SKM-1 (cell line): ENCODE measurements around the gene CNTROB.

Experiments
- DNase-seq: peaks from one replicate; lab custom pipeline; 2025; ENCODE audit not compliant: unreplicated experiment; lab: John Stamatoyannopoulos, UW

CNTROB gene, protein sequence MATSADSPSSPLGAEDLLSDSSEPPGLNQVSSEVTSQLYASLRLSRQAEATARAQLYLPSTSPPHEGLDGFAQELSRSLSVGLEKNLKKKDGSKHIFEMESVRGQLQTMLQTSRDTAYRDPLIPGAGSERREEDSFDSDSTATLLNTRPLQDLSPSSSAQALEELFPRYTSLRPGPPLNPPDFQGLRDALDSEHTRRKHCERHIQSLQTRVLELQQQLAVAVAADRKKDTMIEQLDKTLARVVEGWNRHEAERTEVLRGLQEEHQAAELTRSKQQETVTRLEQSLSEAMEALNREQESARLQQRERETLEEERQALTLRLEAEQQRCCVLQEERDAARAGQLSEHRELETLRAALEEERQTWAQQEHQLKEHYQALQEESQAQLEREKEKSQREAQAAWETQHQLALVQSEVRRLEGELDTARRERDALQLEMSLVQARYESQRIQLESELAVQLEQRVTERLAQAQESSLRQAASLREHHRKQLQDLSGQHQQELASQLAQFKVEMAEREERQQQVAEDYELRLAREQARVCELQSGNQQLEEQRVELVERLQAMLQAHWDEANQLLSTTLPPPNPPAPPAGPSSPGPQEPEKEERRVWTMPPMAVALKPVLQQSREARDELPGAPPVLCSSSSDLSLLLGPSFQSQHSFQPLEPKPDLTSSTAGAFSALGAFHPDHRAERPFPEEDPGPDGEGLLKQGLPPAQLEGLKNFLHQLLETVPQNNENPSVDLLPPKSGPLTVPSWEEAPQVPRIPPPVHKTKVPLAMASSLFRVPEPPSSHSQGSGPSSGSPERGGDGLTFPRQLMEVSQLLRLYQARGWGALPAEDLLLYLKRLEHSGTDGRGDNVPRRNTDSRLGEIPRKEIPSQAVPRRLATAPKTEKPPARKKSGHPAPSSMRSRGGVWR

GRCh38 chr17:7931709-7932482 lies at the start of gene CNTROB, which contains the start of gene TRAPPC1:
TSS of gene CNTROB (plus strand) at chr17:7932206. CDS start at chr17:7933080, 874 bp downstream.
TSS of gene TRAPPC1 (minus strand) at chr17:7931946. CDS start at chr17:7931829, 117 bp downstream.
- peak; percentile 82 for DNase-seq

- no peak for DNase-seq
Observed at GRCh38 chr17:7882629-7883028, 49.4 kb upstream of the CNTROB start.

DNA sequence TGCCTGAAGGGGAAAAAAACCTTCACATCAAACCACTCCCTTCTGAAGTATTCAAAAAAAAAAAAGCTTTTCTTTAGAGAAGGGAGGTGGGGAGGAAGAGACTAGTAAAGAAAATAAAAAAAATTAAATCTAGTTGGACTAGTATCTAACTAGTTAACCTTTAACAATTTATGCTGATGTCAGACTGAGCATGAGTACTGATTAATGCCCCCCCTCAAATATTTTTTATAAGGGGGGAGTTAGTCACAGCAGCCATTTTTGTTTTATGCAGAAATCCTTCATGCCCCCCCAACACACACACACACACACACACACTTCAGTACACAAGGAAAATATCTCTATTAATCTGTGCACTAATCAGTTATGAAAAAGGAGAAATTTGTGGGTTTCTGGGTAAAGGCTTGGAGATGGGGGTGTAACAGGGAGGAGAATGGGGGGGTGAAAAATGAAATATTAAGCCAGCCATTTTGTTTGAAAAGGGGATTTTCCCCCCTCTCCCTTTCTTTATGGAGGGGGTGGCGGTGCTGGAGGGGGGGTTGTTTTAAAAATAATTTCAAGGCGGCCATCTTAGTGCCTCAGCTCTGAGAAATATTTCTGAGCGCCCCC lies 48.1 kb upstream of the CNTROB start:
- no peak for DNase-seq

GRCh38 chr17:7884581-7885366 lies 47.2 kb upstream of the CNTROB start:
- DNase-seq, result no peak

GRCh38 chr17:7885367-7886226 lies 46.4 kb upstream of the CNTROB start:
- no peak for DNase-seq

DNA sequence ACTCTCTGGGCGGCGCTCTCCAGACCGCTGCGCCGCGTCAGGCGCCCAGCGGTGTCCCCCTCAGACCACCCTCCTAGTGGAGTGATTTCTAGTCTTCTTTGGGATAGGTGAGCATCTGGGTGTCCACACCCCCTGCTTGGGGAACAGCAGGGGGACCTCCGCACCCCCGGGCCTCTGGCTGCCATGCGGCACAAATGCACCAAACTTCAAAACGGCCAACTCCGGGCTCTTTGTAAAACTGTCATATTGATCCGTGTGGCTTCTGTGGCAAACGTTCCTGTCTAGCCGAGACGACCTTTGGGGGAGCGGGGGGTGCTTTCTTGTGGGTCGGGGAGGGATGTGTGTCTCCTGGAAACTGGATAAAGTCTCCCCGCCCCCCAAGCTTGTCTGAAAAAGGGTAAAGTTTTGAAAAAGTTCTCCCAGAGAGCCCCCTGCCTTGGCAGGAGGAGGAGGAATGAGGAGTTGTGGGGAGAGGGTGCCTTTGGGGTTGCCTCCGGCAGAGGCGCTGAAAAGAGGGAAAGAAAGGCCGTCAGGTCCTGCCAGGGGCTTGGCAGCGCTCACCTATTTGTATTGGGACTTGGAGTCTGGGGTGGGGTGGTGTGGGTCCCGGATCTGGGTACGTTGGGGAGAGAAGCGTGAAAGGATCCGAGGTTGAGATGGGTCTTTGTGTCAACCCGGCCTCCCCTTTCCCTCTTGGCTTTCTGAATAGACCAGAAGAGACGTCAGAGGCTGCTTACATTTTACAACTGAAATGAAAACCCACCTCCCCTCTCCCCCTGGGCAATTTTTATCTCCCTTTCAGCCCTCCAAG lies 45.6 kb upstream of the CNTROB start:
- no peak for DNase-seq

- no peak for DNase-seq
Observed at GRCh38 chr17:7887038-7887481, 44.9 kb upstream of the CNTROB start.

DNA sequence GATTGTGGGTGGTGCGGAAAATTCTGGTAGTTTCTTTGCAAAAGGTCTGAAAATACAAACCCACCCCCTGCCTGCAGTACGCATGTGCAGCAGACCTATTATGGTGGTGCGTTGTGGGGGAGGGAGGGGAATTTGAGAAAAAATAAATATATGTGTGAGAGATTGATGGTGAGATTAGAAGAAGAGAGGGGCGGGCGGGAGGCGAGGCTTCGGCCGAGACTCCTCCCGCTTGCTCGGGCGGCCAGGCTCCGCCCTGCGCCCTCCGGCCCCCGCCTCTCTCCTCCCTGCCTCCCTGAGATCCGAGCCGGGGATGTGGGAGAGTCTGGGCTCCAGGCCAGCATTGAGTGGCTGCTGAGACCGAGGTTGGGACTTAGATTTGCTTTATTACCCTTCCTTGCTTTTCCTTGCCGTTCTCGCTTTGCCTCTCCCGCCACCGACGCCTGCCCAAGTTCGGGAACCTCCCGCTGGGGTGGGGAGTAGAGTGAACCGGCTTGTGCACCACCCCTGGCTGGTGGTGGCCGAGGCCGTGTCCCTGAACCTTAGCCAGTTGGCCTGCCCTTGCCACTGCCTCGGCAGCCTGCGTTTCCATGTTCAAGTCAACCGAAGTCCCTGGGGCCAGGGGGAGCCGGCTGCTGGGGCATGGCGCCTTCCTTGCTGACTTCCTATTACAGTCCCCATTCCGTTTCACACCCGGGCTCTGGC lies 44.4 kb upstream of the CNTROB start:
- no peak for DNase-seq

- no peak for DNase-seq
Observed at GRCh38 chr17:7888184-7888920, 43.7 kb upstream of the CNTROB start, which contains the start of gene CHD3. TSS of gene CHD3 (plus strand) at chr17:7888789. CDS start at chr17:7889001, 212 bp downstream.

DNA sequence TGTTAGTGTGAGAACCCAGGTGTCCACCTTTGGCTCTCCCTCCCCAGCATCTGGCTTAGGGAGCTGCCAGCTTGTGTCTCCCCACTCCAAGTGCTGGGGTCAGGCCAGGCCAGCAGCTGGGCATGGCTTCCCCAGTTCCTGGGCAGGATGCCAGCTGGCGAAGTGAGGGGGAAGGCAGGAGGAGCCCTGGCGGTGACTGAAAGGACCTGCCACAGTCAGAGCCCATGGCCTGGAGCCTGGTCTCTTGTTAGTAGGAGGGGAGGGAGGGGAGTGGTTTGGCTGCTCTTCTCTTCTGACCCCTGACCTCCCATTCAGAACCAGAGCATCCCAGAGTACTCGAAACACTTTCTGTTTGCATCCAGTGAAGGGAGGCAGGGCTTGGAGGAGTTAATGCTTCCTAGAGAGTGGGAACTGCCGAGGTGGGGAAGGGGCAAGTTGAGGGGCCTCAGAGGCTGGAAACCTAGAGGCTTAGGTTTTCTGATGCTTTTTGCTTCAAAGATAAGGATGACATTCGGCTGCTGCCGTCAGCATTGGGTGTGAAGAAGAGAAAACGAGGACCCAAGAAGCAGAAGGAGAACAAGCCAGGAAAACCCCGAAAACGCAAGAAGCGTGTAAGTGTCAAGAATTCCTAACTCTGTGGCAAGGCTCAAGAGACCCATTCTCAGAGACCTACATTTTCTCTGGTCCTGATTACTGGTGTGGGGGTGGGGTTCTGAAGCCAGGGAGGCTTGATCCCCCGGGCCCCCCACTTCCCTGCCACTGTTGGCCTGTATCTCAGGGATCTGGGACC lies 42.6 kb upstream of the CNTROB start:
- DNase-seq, result no peak

GRCh38 chr17:7893187-7893880 lies 38.7 kb upstream of the CNTROB start:
- DNase-seq, result no peak

DNA sequence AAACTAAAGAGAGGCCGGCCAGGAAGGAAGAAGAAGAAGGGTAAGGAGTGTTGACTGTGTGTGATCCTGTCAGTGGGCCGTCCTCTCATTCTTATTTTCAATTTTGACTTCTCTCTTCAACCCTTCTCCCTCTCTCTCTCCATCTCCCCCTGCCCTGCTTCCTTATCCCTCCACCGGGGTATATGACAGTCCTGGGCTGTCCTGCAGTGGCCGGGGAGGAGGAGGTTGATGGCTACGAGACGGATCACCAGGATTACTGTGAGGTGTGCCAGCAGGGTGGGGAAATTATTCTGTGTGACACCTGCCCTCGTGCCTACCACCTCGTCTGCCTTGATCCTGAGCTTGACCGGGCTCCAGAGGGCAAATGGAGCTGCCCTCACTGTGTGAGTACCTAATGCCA lies 37.8 kb upstream of the CNTROB start:
- no peak for DNase-seq

GRCh38 chr17:7894866-7895265 lies 37.1 kb upstream of the CNTROB start:
- DNase-seq, result no peak

- no peak for DNase-seq
Observed at GRCh38 chr17:7897090-7897489, 34.9 kb upstream of the CNTROB start.

DNA sequence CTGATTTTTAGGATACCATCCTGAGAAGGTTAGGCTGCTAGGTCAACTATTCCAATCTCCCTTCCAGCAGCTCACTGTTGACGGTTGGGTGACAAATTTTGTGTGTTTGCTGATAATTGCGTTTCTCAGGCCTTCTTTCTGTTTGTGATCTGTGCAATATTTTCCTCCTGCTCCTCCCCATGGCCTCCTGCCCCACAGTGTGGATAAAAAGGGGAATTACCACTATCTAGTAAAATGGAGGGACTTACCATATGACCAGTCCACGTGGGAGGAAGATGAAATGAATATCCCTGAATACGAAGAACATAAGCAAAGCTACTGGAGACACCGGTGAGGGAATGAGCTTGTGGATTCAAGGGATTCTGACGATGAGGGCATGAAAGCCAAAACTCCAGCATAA lies 34.2 kb upstream of the CNTROB start:
- DNase-seq, result no peak
